SK-N-SH treated with all-trans-retinoic acid at 6 μM for 48 hours (cell line): ENCODE data around the gene CCL4.
"Not testable (repeated sequence)": the region's sequence is repeated elsewhere in the genome, so short reads cannot be mapped to it uniquely, and the experiment has no call there.

ENCODE experiments used
- ATAC-seq: fragments of 200-7000 bp; cut with Tn5 transposase; 3 replicates; pipeline ENCODE4 v1.9.1; 2020; ENCODE audit warnings: mild to moderate bottlenecking, moderate library complexity
- ARNTL ChIP-seq: fragments of 450-650 bp; formaldehyde crosslinking; IDR thresholded peaks from 2 replicates; pipeline ENCODE4 v1.5.0; 2020; ENCODE audit warnings: low read depth, mild to moderate bottlenecking, moderate library complexity, borderline replicate concordance
- BACH2 ChIP-seq: fragments of 250-450 bp; sonication (Bioruptor Pico); IDR thresholded peaks from 2 replicates; pipeline ENCODE4 v1.9.0; 2021; ENCODE audit warnings: mild to moderate bottlenecking, borderline replicate concordance
- CREB5 ChIP-seq: fragments of 250-450 bp; sonication (Bioruptor Pico); IDR thresholded peaks from 2 replicates; pipeline ENCODE4 v1.5.1; 2020; ENCODE audit warnings: low read depth, mild to moderate bottlenecking, moderate library complexity
- CSDC2 ChIP-seq: fragments of 250-450 bp; sonication (Bioruptor Pico); IDR thresholded peaks from 2 replicates; pipeline ENCODE4 v1.5.0; 2020; ENCODE audit warnings: mild to moderate bottlenecking, moderate library complexity
- ESRRG ChIP-seq: fragments of 250-450 bp; sonication (Bioruptor Pico); IDR thresholded peaks from 2 replicates; pipeline ENCODE4 v1.6.1; 2021; ENCODE audit warnings: mild to moderate bottlenecking
- ISL1 ChIP-seq: fragments of 250-450 bp; sonication (Bioruptor Pico); IDR thresholded peaks from 2 replicates; pipeline ENCODE4 v2.1.2; 2022; ENCODE audit warnings: mild to moderate bottlenecking, moderate library complexity
- OSR1 ChIP-seq: fragments of 250-450 bp; sonication (Bioruptor Pico); IDR thresholded peaks from 2 replicates; pipeline ENCODE4 v1.8.0; 2022; ENCODE audit warnings: moderate library complexity, mild to moderate bottlenecking, inconsistent platforms
- POU6F1 ChIP-seq: fragments of 250-450 bp; sonication (Bioruptor Pico); IDR thresholded peaks from 2 replicates; pipeline ENCODE4 v1.8.0; 2021; ENCODE audit warnings: low read depth, mild to moderate bottlenecking, moderate library complexity, borderline replicate concordance
- PPARA ChIP-seq: fragments of 250-450 bp; sonication (Bioruptor Pico); IDR thresholded peaks from 2 replicates; pipeline ENCODE4 v1.5.0; 2020; ENCODE audit warnings: mild to moderate bottlenecking, borderline replicate concordance
- RARB ChIP-seq: fragments of 250-450 bp; sonication (Bioruptor Pico); IDR thresholded peaks from 2 replicates; pipeline ENCODE4 v1.8.0; 2021; ENCODE audit warnings: mild to moderate bottlenecking, moderate library complexity
- SNAI2 ChIP-seq: fragments of 250-450 bp; sonication (Bioruptor Pico); IDR thresholded peaks from 2 replicates; pipeline ENCODE4 v1.5.0; 2020; ENCODE audit warnings: mild to moderate bottlenecking, moderate library complexity
- TCF4 ChIP-seq: fragments of 250-450 bp; sonication (Bioruptor Pico); IDR thresholded peaks from 2 replicates; pipeline ENCODE4 v1.8.0; 2021; ENCODE audit warnings: mild to moderate bottlenecking, moderate library complexity, borderline replicate concordance
- TOX ChIP-seq: fragments of 250-450 bp; sonication (Bioruptor Pico); IDR thresholded peaks from 2 replicates; pipeline ENCODE4 v1.8.0; 2021; ENCODE audit warnings: mild to moderate bottlenecking, moderate library complexity, borderline replicate concordance
- ZC3H10 ChIP-seq: fragments of 250-450 bp; sonication (Bioruptor Pico); IDR thresholded peaks from 2 replicates; pipeline ENCODE4 v1.5.1; 2021; ENCODE audit warnings: mild to moderate bottlenecking, moderate library complexity
- ZNF565 ChIP-seq: fragments of 450-650 bp; formaldehyde crosslinking; conservative IDR thresholded peaks from 2 replicates; pipeline ENCODE4 v1.5.0; 2020; ENCODE audit warnings: low read depth, mild to moderate bottlenecking, moderate library complexity
- ZNF70 ChIP-seq: fragments of 450-650 bp; formaldehyde crosslinking; IDR thresholded peaks from 2 replicates; pipeline ENCODE4 v1.5.0; 2020; ENCODE audit warnings: mild to moderate bottlenecking, moderate library complexity
- ZNF8 ChIP-seq: fragments of 450-650 bp; formaldehyde crosslinking; IDR thresholded peaks from 2 replicates; pipeline ENCODE4 v1.5.0; 2020; ENCODE audit warnings: mild to moderate bottlenecking, moderate library complexity
- TF ChIP-seq, protein P1 (sequence below): fragments of 250-450 bp; sonication (Bioruptor Pico); IDR thresholded peaks from 2 replicates; pipeline ENCODE4 v1.5.1; 2021; ENCODE audit warnings: mild to moderate bottlenecking, moderate library complexity
- TF ChIP-seq, protein P2 (sequence below): fragments of 250-450 bp; sonication (Bioruptor Pico); IDR thresholded peaks from 2 replicates; pipeline ENCODE4 v1.8.0; 2020; ENCODE audit warnings: mild to moderate bottlenecking, moderate library complexity, borderline replicate concordance
- TF ChIP-seq, protein P3 (sequence below): fragments of 250-450 bp; sonication (Bioruptor Pico); IDR thresholded peaks from 2 replicates; pipeline ENCODE4 v1.5.0; 2020; ENCODE audit warnings: mild to moderate bottlenecking, moderate library complexity

Gene CCL4

GRCh38 chr17:36092230-36092629 lies 11.4 kb upstream of the CCL4 start:
- ATAC-seq: no peak
- TF ChIP-seq BACH2 (CRISPR knock-in tag) (no peak), CSDC2 (CRISPR knock-in tag) (no peak), ZC3H10 (CRISPR knock-in tag) (no peak), ZNF70 (CRISPR knock-in tag) (no peak), POU6F1 (no peak), TCF4 (CRISPR knock-in tag) (no peak), OSR1 (CRISPR knock-in tag) (no peak), ISL1 (no peak), PPARA (CRISPR knock-in tag) (no peak), RARB (no peak), SNAI2 (no peak)
- TF ChIP-seq, protein P1, sequence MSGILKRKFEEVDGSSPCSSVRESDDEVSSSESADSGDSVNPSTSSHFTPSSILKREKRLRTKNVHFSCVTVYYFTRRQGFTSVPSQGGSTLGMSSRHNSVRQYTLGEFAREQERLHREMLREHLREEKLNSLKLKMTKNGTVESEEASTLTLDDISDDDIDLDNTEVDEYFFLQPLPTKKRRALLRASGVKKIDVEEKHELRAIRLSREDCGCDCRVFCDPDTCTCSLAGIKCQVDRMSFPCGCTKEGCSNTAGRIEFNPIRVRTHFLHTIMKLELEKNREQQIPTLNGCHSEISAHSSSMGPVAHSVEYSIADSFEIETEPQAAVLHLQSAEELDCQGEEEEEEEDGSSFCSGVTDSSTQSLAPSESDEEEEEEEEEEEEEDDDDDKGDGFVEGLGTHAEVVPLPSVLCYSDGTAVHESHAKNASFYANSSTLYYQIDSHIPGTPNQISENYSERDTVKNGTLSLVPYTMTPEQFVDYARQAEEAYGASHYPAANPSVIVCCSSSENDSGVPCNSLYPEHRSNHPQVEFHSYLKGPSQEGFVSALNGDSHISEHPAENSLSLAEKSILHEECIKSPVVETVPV (CRISPR knock-in tag): no peak
- TF ChIP-seq, protein P2, sequence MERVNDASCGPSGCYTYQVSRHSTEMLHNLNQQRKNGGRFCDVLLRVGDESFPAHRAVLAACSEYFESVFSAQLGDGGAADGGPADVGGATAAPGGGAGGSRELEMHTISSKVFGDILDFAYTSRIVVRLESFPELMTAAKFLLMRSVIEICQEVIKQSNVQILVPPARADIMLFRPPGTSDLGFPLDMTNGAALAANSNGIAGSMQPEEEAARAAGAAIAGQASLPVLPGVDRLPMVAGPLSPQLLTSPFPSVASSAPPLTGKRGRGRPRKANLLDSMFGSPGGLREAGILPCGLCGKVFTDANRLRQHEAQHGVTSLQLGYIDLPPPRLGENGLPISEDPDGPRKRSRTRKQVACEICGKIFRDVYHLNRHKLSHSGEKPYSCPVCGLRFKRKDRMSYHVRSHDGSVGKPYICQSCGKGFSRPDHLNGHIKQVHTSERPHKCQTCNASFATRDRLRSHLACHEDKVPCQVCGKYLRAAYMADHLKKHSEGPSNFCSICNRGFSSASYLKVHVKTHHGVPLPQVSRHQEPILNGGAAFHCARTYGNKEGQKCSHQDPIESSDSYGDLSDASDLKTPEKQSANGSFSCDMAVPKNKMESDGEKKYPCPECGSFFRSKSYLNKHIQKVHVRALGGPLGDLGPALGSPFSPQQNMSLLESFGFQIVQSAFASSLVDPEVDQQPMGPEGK: no peak
- TF ChIP-seq, protein P3, sequence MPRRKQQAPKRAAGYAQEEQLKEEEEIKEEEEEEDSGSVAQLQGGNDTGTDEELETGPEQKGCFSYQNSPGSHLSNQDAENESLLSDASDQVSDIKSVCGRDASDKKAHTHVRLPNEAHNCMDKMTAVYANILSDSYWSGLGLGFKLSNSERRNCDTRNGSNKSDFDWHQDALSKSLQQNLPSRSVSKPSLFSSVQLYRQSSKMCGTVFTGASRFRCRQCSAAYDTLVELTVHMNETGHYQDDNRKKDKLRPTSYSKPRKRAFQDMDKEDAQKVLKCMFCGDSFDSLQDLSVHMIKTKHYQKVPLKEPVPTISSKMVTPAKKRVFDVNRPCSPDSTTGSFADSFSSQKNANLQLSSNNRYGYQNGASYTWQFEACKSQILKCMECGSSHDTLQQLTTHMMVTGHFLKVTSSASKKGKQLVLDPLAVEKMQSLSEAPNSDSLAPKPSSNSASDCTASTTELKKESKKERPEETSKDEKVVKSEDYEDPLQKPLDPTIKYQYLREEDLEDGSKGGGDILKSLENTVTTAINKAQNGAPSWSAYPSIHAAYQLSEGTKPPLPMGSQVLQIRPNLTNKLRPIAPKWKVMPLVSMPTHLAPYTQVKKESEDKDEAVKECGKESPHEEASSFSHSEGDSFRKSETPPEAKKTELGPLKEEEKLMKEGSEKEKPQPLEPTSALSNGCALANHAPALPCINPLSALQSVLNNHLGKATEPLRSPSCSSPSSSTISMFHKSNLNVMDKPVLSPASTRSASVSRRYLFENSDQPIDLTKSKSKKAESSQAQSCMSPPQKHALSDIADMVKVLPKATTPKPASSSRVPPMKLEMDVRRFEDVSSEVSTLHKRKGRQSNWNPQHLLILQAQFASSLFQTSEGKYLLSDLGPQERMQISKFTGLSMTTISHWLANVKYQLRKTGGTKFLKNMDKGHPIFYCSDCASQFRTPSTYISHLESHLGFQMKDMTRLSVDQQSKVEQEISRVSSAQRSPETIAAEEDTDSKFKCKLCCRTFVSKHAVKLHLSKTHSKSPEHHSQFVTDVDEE (CRISPR knock-in tag): no peak

GRCh38 chr17:36092715-36093114 lies 10.9 kb upstream of the CCL4 start:
- ATAC-seq: not testable (repeated sequence)

- no peak for ATAC-seq
- TF ChIP-seq TOX (no peak), ZNF70 (CRISPR knock-in tag) (no peak), PPARA (CRISPR knock-in tag) (no peak), SNAI2 (no peak), ZNF8 (CRISPR knock-in tag) (no peak), ARNTL (no peak), CSDC2 (CRISPR knock-in tag) (no peak)
- TF ChIP-seq, protein P1 (CRISPR knock-in tag): no peak
- TF ChIP-seq, protein P2: no peak
Observed at GRCh38 chr17:36094232-36094631, 9.4 kb upstream of the CCL4 start.

DNA sequence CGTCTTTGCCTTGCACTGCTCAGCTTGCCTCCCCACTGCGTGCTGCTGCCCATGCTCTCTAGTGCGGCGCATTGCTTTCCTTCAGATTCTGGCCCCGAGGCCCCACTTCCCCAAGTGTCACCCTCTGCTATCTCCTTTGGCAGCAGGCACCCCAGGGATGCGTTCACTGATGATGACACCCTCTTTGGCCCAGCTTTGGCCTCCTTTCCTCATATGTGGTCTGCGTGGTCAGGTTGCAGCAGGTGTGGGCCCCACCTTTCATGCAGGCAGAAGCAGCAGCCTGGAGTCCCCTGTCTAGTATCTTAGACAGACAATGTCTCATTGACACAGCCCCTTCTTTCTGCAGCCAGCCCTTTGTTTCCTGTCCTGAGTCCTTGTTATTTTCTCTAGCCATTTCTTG lies 8.9 kb upstream of the CCL4 start:
- TF ChIP-seq CSDC2 (CRISPR knock-in tag): no peak
- no peak for TF ChIP-seq CREB5
- TF ChIP-seq TCF4 (CRISPR knock-in tag): no peak
- TF ChIP-seq, protein P3 (CRISPR knock-in tag): no peak
- no peak for TF ChIP-seq ZNF70 (CRISPR knock-in tag)
- TF ChIP-seq ESRRG (CRISPR knock-in tag): no peak
- TF ChIP-seq ZNF565 (CRISPR knock-in tag): no peak
- no peak for ATAC-seq
